Measurements from ENCODE around the gene KCNMA1. TPM values are rescaled to one million over a fixed set of nuclear protein-coding genes. Genes with fewer than 3 reads are reported as not detected.
A peak's percentile ranks its signal among the peaks of the same experiment; 100 is the strongest.

Gene KCNMA1
- total and polyA plus RNA-seq, 9 of the 15 experiments (the other 6 are each of a cell fraction or from before 2014, with no cell fraction given), result 0.01 to 0.95 (median 0.15) TPM; not detected in 4

DNA sequence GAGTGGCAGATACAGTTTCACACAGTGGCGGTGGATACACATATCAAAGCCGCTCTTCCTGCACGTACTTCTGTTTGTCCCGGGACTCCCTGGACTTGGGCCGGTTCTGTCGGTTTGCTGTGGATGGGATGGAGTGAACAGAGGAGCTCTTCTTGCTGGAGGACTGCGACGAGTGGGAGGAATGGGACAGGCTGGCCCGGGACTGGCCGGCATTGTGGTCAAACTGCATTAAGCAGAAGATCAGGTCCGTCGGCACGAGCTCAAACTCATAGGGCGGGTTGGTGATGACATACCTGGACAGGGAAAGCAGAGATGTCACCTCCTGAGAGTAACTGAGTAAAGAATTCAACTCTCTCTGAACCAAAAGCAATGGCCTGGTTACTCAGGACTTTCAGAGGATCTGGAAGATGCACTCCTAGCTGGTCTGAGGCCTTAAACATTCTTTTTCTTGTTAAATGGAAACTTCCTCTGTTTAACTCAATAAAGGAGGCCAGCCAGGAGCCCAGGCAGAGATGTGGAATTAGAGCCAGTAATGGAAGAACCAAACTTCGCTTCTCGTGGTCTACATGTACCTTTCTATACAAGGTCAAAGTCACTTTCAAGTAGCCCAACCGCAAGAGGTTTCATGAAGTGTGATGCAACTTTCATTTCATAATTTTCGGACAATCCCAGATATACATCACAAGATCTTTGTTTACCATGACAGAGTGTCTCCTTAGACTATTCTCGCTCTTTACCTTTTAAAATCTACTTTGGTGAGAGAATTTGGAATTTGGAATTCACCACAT, 750.2 kb downstream of the KCNMA1 start:
- Histone ChIP-seq H3K4me2 (ENCODE audit: insufficient read depth, low read length) (no peak overlapping the region), H4K20me1 (replicated peaks; ENCODE audit: control insufficient read depth, insufficient read depth, low read length) (no peaks in the 10 kb centered on the region), H3K4me1 (replicated peaks in 1 of 2; ENCODE audit: control insufficient read depth in 2 of 2, insufficient read depth in 2 of 2, low read length in 2 of 2) (no peaks in the 10 kb centered on the region), H3K79me2 (ENCODE audit: control insufficient read depth, insufficient read depth, low read length) (no peaks in the 10 kb centered on the region), H3K27me3 (ENCODE audit: control insufficient read depth in 2 of 2, insufficient read depth in 2 of 2, low read length in 2 of 2) (no peaks in the 10 kb centered on the region; a peak in 1 of 5 replicates), H3K27ac (ENCODE audit: extremely low read depth, low read depth, low read length) (no peak overlapping the region), H3K9ac (ENCODE audit: insufficient read depth in 1 of 2, low read depth in 2 of 2, low read length in 2 of 2) (no peak overlapping the region), H3K9me1 (ENCODE audit: control insufficient read depth, insufficient read depth, low read length) (no peaks in the 10 kb centered on the region), H3K36me3 (ENCODE audit: control insufficient read depth, insufficient read depth, low read length) (no peaks in the 10 kb centered on the region), H3K9me3 (replicated peaks; ENCODE audit: control insufficient read depth, insufficient read depth, low read depth, low read length) (no peaks in the 10 kb centered on the region), H2AFZ (ENCODE audit: low read depth, low read length) (no peak overlapping the region), H3K4me3 (no peak overlapping the region)
- intact Hi-C loops (cut with micrococcal nuclease) (no loop called here), in situ Hi-C loops (cut with MboI) (no loop called here)
- CTCF ChIA-PET (ENCODE audit: low intra/inter-chr PET ratio), result no interaction called here
- WGBS (ENCODE audit: insufficient coverage, low coverage, missing lambda C conversion rate), result under 1% methylated on average over 19 of the region's 19 CpGs
- POLR2A ChIA-PET, result interaction anchor here (0.7 kb wide), 1 partner anchor 37 kb away, joined by 5 read pairs; no protein-coding TSS in a partner anchor
- ATAC-seq (no peak), FAIRE-seq (no peak), DNase-seq (ENCODE audit: extremely low read depth in 1 of 4, low spot score in 3 of 4) (no peak)
- BruUV-seq (replicated peaks), result no TSS peak
- TF ChIP-seq, protein P1, sequence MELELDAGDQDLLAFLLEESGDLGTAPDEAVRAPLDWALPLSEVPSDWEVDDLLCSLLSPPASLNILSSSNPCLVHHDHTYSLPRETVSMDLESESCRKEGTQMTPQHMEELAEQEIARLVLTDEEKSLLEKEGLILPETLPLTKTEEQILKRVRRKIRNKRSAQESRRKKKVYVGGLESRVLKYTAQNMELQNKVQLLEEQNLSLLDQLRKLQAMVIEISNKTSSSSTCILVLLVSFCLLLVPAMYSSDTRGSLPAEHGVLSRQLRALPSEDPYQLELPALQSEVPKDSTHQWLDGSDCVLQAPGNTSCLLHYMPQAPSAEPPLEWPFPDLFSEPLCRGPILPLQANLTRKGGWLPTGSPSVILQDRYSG (tag; conservative IDR thresholded peaks at IDR 0.05; ENCODE audit: low read depth), result no peak
- TF ChIP-seq CEBPB (tag; IDR thresholded peaks at IDR 0.05), result 0 out of 2 replicates have a peak, but pooled peaks have one; percentile 21
- TF ChIP-seq REST (IDR thresholded peaks at IDR 0.05; ENCODE audit: borderline replicate concordance), result no peak
- no peak for TF ChIP-seq REST (CRISPR knock-in tag; IDR thresholded peaks at IDR 0.05; ENCODE audit: low read depth)
- no peak for TF ChIP-seq MCM5 (IDR thresholded peaks at IDR 0.05; ENCODE audit: low read depth)
- no peak for TF ChIP-seq CEBPG (CRISPR knock-in tag; IDR thresholded peaks at IDR 0.05)
- TF ChIP-seq CEBPG (tag; conservative IDR thresholded peaks at IDR 0.05 in 1 of 2, IDR thresholded peaks at IDR 0.05 in 1 of 2), result 0 out of 4 replicates have a peak, but pooled peaks of 1 of the 2 experiments have one; percentile 21
- TF ChIP-seq, protein P2, sequence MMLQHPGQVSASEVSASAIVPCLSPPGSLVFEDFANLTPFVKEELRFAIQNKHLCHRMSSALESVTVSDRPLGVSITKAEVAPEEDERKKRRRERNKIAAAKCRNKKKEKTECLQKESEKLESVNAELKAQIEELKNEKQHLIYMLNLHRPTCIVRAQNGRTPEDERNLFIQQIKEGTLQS (IDR thresholded peaks at IDR 0.05), result no peak
- TF ChIP-seq, protein P2 (CRISPR knock-in tag; conservative IDR thresholded peaks at IDR 0.05), result no peak
